GM12892 (cell line): Measurements from ENCODE around the gene ANTXR1.

Source experiments
- DNase-seq: peaks from one replicate; pipeline ENCODE4 v3.0.0; 2011; ENCODE audit not compliant: insufficient read length
- FAIRE-seq: peaks from 2 replicates; lab custom pipeline; 2011; peaks lifted over from hg19 to GRCh38; lab: Jason Lieb, UNC
- POLR2A ChIP-seq: IDR thresholded peaks from 2 replicates; pipeline ENCODE4 v1.6.1; 2011; ENCODE audit warnings: low read depth, low read length, control low read depth
- POLR2AphosphoS5 ChIP-seq: IDR thresholded peaks from 2 replicates; pipeline ENCODE4 v1.6.1; 2011; ENCODE audit warnings: low read depth, low read length, control low read depth
- TAF1 ChIP-seq: IDR thresholded peaks from 2 replicates; pipeline ENCODE4 v1.6.1; 2011; ENCODE audit warnings: low read depth, mild to moderate bottlenecking, control low read depth, low read length, borderline replicate concordance

The ANTXR1 gene

DNA sequence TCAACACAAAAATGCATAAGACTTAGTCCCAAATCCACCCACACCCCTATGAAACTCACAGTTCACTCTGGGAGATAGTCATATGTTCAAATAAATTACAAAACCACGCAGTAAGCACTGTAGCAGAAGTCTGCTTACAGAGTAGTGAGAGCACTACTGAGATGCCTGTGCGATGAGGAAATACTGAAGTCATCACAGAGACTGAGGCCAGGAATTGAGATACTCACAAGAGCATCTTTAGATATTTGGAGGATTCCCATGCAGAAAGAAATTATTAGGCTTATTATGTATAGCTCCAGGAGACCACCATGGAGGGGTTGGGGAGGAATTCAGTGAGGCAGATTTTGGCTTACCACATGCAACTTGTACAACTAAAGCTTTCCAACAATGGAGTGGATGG lies 82.3 kb downstream of the ANTXR1 start:
- DNase-seq (no peak), FAIRE-seq (no peak)
- TF ChIP-seq TAF1 (no peak), POLR2A (no peak), POLR2AphosphoS5 (no peak)

- FAIRE-seq (no peak), DNase-seq (no peak)
- TF ChIP-seq POLR2AphosphoS5 (no peak), POLR2A (no peak), TAF1 (no peak)
Measured at GRCh38 chr2:69096326-69097095, 83.5 kb downstream of the ANTXR1 start.

DNA sequence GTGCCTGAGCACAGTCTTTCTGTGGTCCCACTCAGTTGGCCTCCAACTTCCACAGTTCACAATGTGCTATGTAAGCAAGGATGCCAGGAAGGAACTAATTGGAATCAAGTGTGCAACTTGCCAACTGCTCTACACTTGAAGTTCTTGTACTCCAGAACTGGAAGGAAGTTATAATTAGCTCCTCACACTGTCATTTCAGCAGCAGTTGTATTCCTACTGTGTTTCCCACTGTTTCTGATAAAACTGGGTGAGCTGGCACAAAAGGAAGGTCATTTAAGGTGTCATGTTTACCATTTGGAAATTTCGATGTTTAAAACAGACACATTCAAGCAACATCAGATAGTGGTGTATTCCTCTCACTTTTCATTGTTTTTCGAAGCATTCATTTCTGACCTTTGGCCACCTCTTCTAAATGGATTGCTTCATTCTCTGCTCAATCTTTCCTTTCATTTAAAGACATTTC lies 84.2 kb downstream of the ANTXR1 start:
- TF ChIP-seq TAF1: no peak
- no peak for TF ChIP-seq POLR2A
- no peak for TF ChIP-seq POLR2AphosphoS5
- FAIRE-seq (no peak), DNase-seq (no peak)

GRCh38 chr2:69097891-69098655 lies 85.1 kb downstream of the ANTXR1 start:
- TF ChIP-seq TAF1: no peak
- TF ChIP-seq POLR2AphosphoS5: no peak
- no peak for TF ChIP-seq POLR2A
- FAIRE-seq (no peak), DNase-seq (no peak)

DNA sequence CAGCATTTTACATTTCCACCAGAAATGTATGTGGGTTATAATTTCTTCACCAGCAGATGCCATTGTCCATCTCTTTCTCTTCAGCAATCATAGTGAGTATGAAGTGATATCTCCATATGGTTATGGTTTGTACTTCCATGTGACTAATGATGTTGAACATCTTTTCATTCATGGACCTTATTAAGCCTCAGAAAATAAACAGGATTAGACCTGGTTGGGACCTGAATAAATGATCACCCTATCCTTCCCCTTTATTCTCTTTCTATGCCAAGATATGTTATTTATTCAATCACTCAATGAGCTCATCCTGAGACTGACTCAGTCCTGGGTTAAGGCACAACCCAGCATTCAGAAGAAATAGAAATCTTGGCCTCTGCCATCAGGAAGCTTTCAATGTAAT lies 86.6 kb downstream of the ANTXR1 start:
- TF ChIP-seq POLR2A (no peak), POLR2AphosphoS5 (no peak), TAF1 (no peak)

DNA sequence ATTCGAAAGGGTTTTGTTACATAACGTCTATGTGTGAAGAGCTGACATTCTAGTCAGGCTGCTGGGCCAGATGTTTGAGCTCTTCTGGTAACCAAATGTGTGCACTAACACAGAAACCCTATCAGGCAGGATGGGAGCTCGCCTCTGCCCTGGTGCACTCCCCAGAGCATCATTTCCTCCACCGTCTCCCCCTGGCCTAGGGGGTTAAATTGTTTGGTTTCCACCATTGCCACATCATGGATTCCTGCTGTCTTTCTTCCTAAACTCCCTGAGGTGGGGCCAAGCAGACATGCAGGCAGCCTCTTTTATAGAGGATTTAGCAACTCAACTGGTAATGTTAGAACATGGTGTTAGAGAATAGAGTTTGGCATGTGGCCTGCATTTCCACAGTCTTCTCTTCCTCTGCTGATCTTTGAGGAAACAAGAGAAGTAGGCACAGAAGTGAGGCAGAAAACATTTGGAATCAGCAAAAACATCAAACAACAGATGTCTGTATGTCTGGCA lies 87.3 kb downstream of the ANTXR1 start:
- FAIRE-seq: no peak
- DNase-seq: no peak
- TF ChIP-seq POLR2A: no peak
- TF ChIP-seq POLR2AphosphoS5: no peak
- no peak for TF ChIP-seq TAF1

More for the DNA sequence above, 86.6 kb downstream of the ANTXR1 start:
- DNase-seq: no peak
- FAIRE-seq: no peak

GRCh38 chr2:69102041-69102593 lies 89.1 kb downstream of the ANTXR1 start:
- DNase-seq (no peak), FAIRE-seq (no peak)
- TF ChIP-seq POLR2AphosphoS5 (no peak), TAF1 (no peak), POLR2A (no peak)

GRCh38 chr2:69103419-69103818 lies 90.4 kb downstream of the ANTXR1 start:
- DNase-seq: no peak
- TF ChIP-seq POLR2AphosphoS5 (no peak), POLR2A (no peak), TAF1 (no peak)
- no peak for FAIRE-seq

DNA sequence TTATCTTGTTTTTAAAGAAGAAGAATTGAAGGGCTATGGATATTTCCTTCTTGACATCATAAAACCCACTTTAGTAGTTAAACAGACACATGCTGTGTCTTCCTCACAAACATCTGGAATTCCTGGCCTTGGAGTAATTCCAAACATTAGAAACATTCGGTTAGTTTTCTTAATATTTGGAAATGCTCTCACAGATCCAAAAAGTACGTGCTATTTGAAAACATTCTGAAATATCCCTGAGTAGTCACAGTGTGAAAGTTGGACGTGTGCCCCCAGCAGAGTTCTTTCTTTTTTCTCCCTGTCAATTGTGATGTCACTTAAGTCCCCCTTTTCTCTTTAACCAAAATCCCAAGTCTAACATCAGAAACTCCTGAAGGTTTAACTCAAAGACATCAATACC lies 91.3 kb downstream of the ANTXR1 start:
- no peak for FAIRE-seq
- TF ChIP-seq TAF1 (no peak), POLR2AphosphoS5 (no peak), POLR2A (no peak)

GRCh38 chr2:69109255-69109654 lies 96.3 kb downstream of the ANTXR1 start:
- TF ChIP-seq POLR2AphosphoS5 (no peak), POLR2A (no peak), TAF1 (no peak)
- DNase-seq (no peak), FAIRE-seq (no peak)

More for the DNA sequence above, 91.3 kb downstream of the ANTXR1 start:
- no peak for DNase-seq

DNA sequence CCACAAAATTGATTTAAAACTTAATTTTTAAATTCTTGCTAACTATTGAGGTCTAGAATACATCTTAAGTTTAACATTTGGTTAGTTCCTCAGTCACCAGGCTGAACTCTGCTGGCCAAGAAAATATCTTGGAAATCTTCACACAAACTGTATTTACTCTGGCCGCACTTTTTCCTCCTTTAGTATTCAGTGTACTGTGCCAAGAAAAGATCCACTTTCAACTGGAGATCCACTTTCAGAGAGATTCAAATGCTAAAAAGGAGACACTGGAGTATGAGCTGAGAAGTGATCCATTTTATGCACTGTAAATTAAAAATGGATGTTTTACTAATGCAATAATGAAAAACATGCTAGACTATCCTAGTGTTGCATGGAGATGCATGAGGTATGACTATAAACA lies 98.1 kb downstream of the ANTXR1 start:
- DNase-seq (no peak), FAIRE-seq (no peak)
- TF ChIP-seq POLR2AphosphoS5 (no peak), TAF1 (no peak), POLR2A (no peak)
